GM18526 (cell line): ENCODE measurements around the gene PCSK2.

ENCODE experiments used
- POLR2A ChIP-seq: IDR thresholded peaks from 3 replicates; pipeline ENCODE4 v1.6.1; 2011; ENCODE audit not compliant: insufficient read length; ENCODE audit errors: extremely low read depth

The PCSK2 gene

GRCh38 chr20:17457588-17458190 lies 230.8 kb downstream of the PCSK2 start:
- TF ChIP-seq POLR2A, result no peak

DNA sequence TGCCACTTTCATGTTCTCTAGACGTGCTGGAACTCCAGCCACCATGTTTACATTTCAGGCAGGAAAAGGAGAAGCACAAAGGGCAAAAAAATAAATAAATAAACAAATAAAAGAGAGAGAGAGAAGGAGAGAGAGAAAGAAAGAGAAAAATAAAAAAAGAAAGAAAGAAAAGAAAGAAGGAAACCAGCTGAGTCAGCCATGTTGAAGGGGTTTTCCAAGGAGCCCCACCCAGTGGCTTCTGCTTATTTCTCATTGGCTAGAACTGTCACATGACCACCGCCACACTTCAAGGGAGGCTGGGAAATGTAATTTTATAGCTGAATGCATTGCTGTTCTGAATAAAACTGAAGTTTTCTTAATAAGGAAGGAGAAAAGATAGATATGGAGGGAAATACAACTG lies 233.3 kb downstream of the PCSK2 start:
- TF ChIP-seq POLR2A, result no peak

- no peak for TF ChIP-seq POLR2A
Measured at GRCh38 chr20:17461941-17462340, 235.1 kb downstream of the PCSK2 start.

DNA sequence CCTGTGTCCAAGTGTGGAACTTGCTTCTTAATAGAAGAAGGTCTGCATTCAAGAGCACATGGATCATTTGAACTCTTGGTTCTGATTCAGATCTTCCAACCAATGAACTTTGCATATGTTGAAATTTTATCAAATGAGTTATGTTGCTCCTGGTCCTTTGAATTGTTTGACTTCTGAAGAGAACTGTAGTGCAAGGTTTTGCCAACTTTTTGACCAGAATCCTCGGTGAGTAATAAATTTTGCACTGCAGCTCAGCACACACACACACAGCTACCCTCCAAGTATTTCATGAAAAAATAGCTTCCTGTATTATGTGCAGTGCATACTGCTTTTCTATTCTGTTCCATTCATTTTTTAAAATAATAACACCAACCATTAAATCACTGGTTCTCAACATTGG lies 236.9 kb downstream of the PCSK2 start:
- no peak for TF ChIP-seq POLR2A

- TF ChIP-seq POLR2A, result no peak
Measured at GRCh38 chr20:17465236-17465635, 238.4 kb downstream of the PCSK2 start.

DNA sequence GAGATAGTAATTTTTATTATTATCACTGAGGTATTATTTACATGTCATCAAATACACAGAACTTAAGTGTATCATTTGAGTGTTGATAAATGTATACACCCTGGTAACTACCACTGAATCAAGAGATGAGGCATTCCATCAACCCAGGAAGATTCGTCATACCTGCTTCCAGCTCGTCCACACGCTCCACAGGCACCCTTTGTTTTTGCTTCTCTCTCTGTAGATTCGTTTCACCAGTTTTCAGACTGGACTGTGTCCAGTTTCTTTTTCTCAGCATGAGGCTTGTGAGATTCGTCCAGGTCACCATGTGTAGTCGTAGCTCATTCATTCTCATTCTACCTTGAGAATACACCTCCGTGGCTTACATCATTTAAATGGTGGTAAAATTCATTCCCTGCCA lies 239.8 kb downstream of the PCSK2 start:
- no peak for TF ChIP-seq POLR2A

DNA sequence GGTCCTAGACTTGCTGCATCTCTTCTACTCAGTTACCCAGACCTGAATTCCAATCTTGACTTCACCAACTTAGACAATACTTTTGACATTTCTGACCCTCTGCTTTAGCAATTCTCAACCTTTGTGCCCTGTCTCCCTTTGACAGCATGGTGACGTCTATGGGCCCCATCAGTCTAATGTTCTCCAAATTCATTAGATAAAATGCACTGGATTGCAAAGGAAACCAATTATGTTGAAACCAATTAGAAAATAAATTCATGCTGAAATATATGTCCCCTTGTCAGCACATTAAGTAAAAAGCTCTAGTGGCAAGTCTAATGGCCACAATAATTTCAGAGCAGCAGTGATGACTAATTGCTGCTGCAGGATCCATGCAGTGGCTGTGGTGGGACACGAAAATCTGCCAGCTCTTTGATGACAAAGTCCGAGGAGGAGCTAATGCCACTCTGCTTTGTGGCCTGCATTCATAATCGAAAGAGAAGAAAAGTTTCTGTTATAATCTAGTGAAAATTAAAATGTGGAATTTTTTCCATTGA lies 240.3 kb downstream of the PCSK2 start:
- TF ChIP-seq POLR2A, result no peak

DNA sequence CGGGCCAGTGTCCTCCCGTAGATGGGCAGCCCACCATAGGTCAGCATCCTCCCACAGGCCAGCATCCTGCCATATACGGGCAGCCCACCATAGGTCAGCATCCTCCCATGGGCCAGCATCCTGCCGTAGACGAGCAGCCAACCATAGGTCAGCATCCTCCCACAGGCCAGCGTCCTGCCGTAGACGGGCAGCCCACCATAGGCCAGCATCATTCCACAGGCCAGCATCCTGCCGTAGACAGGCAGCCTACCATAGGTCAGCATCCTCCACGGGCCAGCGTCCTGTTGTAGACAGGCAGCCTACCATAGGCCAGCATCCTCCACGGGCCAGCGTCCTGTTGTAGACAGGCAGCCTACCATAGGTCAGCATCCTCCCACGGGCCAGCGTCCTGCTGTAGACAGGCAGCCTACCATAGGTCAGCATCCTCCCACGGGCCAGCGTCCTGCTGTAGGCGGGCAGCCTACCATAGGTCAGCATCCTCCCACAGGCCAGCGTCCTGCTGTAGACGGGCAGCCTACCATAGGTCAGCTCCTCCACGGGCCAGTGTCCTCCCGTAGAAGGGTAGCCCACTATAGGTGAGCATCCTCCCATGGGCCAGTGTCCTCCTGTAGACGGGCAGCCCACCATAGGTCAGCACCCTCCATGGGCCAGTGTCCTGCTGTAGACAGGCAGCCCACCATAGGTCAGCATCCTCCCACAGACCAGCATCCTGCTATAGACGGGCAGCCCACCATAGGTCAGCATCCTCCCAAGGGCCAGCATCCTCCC lies 241.4 kb downstream of the PCSK2 start:
- TF ChIP-seq POLR2A, result no peak

DNA sequence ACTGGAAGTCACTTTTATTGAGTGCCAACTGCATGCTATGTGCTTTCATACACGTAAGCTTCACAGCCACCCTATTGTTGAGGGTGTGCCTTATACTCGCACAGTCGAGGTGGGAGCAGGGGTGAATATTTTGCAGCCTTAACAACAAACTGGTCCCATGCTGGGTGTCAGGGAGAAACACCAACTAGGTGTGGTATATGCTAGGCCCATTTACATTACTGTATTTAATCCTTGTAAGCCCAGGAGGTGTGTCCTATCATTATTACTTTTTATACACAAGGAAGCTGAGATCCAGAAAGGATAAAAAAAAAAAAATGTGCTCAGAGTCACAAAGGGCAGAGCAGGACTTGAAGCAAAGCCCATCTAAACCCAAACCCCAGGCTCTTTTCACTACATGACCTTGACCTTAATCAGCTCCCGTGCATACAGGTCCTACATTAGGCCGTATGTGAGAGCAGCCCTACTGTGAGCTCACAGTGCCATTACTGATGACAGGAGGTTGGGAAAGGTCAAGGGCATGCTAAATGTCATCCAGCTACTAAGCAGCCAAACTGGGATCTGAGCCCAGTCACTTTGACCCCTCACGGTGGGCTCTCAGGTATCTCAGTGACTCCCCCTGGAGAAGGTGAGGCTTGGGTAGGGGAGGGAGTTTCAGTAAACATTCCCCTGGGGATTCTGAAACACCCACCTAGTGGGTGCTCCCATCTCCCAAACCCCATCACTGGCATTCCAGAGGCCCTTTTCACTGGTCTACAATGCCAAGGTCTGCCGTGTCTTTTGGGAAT lies 242.6 kb downstream of the PCSK2 start:
- no peak for TF ChIP-seq POLR2A

DNA sequence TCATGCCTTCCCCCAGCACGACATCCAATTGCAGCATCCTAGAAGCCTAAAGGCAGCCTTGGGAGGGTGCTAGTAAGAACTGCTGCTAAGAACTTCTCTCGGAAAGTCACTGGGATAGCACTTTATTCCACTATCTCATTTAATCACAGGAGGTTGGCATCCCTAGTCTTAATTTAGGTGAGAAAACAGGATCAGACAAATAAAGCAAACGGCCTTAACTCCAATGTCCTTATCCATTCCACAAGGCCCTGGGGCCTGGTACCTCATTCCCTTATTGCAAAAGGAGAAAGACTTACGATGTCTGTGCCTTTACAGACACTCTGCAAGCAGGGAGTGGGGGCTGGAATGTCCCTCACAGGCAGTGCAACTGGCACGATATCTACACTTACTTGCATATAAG lies 243.7 kb downstream of the PCSK2 start:
- no peak for TF ChIP-seq POLR2A

GRCh38 chr20:17470973-17471372 lies 244.1 kb downstream of the PCSK2 start:
- TF ChIP-seq POLR2A, result no peak

DNA sequence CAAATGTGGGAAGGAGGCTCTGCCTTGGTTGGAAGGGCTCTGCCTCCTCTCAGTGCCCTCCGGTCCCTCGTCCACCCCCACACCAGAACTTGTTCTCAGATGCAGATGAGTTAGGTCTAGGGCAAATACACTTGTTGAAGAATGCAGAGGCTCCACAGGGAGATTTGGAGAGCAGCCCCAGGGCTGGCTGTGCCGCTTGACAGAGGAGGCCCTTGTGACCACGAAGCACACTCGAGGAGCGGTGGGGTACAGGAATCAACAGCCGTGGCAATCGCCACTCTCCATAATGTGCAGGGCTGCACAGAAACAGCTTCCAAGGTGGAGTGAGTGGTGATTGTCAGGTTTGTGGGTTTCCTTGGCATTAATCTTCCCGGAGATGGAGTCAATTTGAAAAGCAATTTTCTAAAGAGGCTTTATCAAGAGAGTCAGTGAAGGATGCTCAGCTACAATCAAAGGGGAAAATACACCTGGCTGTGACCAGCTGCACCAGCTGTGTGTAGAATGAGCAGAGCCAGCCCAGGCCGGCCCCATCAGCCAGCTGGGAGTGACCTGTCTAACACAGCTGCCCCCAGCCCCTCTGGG lies 244.9 kb downstream of the PCSK2 start:
- TF ChIP-seq POLR2A, result no peak

DNA sequence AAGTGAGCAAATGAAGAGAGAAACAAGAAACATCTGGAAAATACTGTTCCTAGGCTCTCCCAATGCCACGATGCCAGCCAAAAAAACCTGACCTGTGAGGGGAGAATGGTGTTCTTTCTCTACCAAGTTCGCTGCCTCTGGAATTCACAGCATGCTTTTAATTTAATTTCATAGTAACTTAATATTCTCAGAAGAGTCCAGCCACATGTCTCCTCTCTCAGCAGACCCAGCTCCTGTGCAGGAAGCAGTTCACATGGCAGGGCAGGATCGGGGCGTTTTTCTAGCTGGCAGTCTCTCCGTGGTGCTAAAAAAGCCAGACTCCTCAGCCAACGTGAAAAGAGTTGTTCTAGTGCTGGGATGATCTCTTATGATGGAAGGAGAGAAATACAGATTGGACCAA lies 246.8 kb downstream of the PCSK2 start:
- TF ChIP-seq POLR2A, result no peak

- TF ChIP-seq POLR2A, result no peak
Measured at GRCh38 chr20:17479063-17479657, 252.3 kb downstream of the PCSK2 start.

DNA sequence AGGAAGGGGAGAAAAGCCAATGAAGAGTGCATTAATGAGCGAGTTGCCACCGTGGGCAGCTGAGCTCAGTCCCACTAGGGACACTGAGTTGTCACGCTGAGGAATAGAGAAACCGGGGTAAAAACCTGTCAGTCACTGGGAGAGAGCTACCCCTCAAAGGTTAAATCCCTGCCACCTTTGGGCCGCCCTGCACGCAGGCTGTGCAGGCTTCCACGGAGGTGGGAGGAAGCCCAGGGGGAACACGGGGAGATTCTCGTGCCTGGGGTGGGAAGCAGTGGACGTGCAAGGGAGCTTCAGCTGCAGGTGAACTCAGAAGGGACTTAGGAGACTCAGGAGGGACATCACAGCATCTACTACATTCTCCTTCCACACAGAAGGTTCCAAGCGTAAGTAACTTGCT lies 253.9 kb downstream of the PCSK2 start:
- TF ChIP-seq POLR2A, result no peak
